NCI-H524 (cell line): ENCODE data around the gene NKG7.

ENCODE experiments used
- DNase-seq, 2 experiments: peaks; one replicate each; lab custom pipeline; 2025; lab: John Stamatoyannopoulos, UW

The NKG7 gene

GRCh38 chr19:51391073-51391611 lies 18.7 kb upstream of the NKG7 start:
- no peak for DNase-seq

- no peak for DNase-seq
Measured at GRCh38 chr19:51389143-51389542, 16.7 kb upstream of the NKG7 start.

GRCh38 chr19:51387924-51388389 lies 15.5 kb upstream of the NKG7 start, which contains the start of gene LIM2:
TSS of gene LIM2 (minus strand) at chr19:51387974. CDS start at chr19:51387443, 531 bp downstream.
- no peak for DNase-seq

GRCh38 chr19:51386882-51387520 lies 14.5 kb upstream of the NKG7 start:
- no peak for DNase-seq

- no peak for DNase-seq
Measured at GRCh38 chr19:51382004-51382403, 9.6 kb upstream of the NKG7 start.

- DNase-seq, result no peak
Measured at GRCh38 chr19:51380379-51380778, 7.9 kb upstream of the NKG7 start.

GRCh38 chr19:51377422-51377821 lies 5.0 kb upstream of the NKG7 start:
- DNase-seq, result no peak

GRCh38 chr19:51375504-51376221 lies 3.2 kb upstream of the NKG7 start:
- no peak for DNase-seq

GRCh38 chr19:51372021-51372648 lies 319 bp downstream of the NKG7 start:
- no peak for DNase-seq

- no peak for DNase-seq
Measured at GRCh38 chr19:51371186-51371690, 1.2 kb downstream of the NKG7 start.

- DNase-seq, result no peak
Measured at GRCh38 chr19:51370230-51370629, 2.2 kb downstream of the NKG7 start.

- DNase-seq, result no peak
Measured at GRCh38 chr19:51368366-51369282, 3.8 kb downstream of the NKG7 start, which contains the start of gene CLDND2. TSS of gene CLDND2 (minus strand) at chr19:51369003. CDS start at chr19:51368577, 426 bp downstream.

- DNase-seq, result no peak
Measured at GRCh38 chr19:51367565-51368365, 4.7 kb downstream of the NKG7 start.

- DNase-seq, result no peak
Measured at GRCh38 chr19:51367255-51367564, 5.2 kb downstream of the NKG7 start.

- DNase-seq, result peak in 1 of 2 experiments; percentile 2
Measured at GRCh38 chr19:51366389-51367254, 5.8 kb downstream of the NKG7 start.

- no peak for DNase-seq
Measured at GRCh38 chr19:51365965-51366388, 6.5 kb downstream of the NKG7 start, which contains the start of gene ETFB. TSS of gene ETFB (minus strand) at chr19:51366388. CDS start at chr19:51366326, 62 bp downstream.

GRCh38 chr19:51365211-51365964 lies 7.1 kb downstream of the NKG7 start:
- DNase-seq, result no peak

GRCh38 chr19:51364200-51365106 lies 8.0 kb downstream of the NKG7 start:
- DNase-seq, result no peak
